Suprapubic skin (tissue), 4 donors: Measurements from ENCODE around the gene CDH13. TPM values are rescaled to one million over a fixed set of nuclear protein-coding genes. Genes with fewer than 3 reads are reported as not detected.

Source experiments
- DNase-seq, 2 donors: peaks; one replicate each; pipeline ENCODE4 v3.0.0-alpha.2; 2019; ENCODE audit warnings: low spot score in 2 of 2
- H3K27ac ChIP-seq: fragments of 200-600 bp; sonication (generic); one replicate; pipeline ENCODE4 v1.5.1; 2019
- H3K27me3 ChIP-seq: fragments of 200-600 bp; sonication (generic); one replicate; pipeline ENCODE4 v1.5.1; 2019
- H3K36me3 ChIP-seq: fragments of 200-600 bp; sonication (generic); one replicate; pipeline ENCODE4 v1.5.1; 2019
- H3K4me1 ChIP-seq: fragments of 200-600 bp; sonication (generic); one replicate; pipeline ENCODE4 v1.5.1; 2019
- H3K4me3 ChIP-seq: fragments of 200-600 bp; sonication (generic); one replicate; pipeline ENCODE4 v1.5.1; 2019; ENCODE audit warnings: mild to moderate bottlenecking
- H3K9me3 ChIP-seq: fragments of 200-600 bp; sonication (generic); one replicate; pipeline ENCODE4 v1.5.1; 2019
- EP300 ChIP-seq: sonication (generic); formaldehyde crosslinking; IDR thresholded peaks from one replicate; pipeline ENCODE4 v1.6.1; 2017; ENCODE audit warnings: antibody characterized with exemption
- POLR2A ChIP-seq, 2 donors: fragments of 450-650 bp; IDR thresholded peaks; one replicate each; pipeline ENCODE4 v1.6.1; 2017; ENCODE audit warnings: antibody characterized with exemption in 2 of 2, mild to moderate bottlenecking in 2 of 2, moderate library complexity in 2 of 2
- POLR2AphosphoS5 ChIP-seq, 3 donors: sonication (generic); formaldehyde crosslinking; IDR thresholded peaks; one replicate each; pipeline ENCODE4 v1.6.1; 2017; ENCODE audit warnings: antibody characterized with exemption in 3 of 3
- WGBS: methylation state at CpG from one replicate; pipeline ENCODE4 v1.1.5; 2018; 5-methylcytosine and 5-hydroxymethylcytosine counted together
- total RNA-seq, 4 donors: library from RNA; depleted of rRNA; stranded (reverse); fragments of >200 nt; gene quantifications; one replicate each; pipeline ENCODE4 v1.1.0, GENCODE V29; 2016
- TF ChIP-seq, protein P1 (sequence below), 2 donors: fragments of 200-600 bp in 1 of 2; fragments of 450-650 bp in 1 of 2; sonication (generic) in 1 of 2; IDR thresholded peaks; one replicate each; pipeline ENCODE4 v1.5.1; 2016 to 2019; ENCODE audit warnings: antibody characterized with exemption in 2 of 2, mild to moderate bottlenecking in 1 of 2, moderate library complexity in 1 of 2

The CDH13 gene
- total RNA-seq, 4 donors from 2014 or later, result 90.4 to 176 (median 139) TPM

DNA sequence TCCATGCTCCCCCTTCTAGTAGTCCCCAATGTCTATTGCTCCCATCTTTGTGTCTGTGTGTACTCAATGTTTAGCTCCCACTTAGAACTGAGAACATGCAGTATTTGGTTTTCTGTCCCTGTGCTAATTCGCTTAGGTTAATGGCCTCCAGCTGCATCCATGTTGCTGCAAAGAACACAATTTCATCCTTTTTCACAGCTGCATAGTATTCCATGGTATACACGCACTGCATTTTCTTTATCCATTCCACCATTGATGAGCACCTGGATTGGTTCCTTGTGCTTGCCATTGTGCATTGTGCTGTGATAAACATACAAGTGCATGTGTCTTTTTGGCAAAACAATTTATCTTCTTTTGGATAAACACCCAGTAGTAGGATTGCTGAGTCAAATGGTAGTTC lies 1104.0 kb downstream of the CDH13 start:
- H3K9me3 ChIP-seq, result no peaks in the 10 kb centered on the region
- H3K36me3 ChIP-seq, result no peaks in the 10 kb centered on the region
- H3K4me3 ChIP-seq, result no peak overlapping the region
- no peaks in the 10 kb centered on the region for H3K4me1 ChIP-seq
- 57% methylated on average over 2 of the region's 2 CpGs for WGBS
- DNase-seq, result no peak
- H3K27me3 ChIP-seq, result no peaks in the 10 kb centered on the region
- H3K27ac ChIP-seq, result no peak overlapping the region
- TF ChIP-seq POLR2A (IDR thresholded peaks at IDR 0.05) (no peak), EP300 (no peak), POLR2AphosphoS5 (IDR thresholded peaks at IDR 0.05) (no peak)
- TF ChIP-seq, protein P1, sequence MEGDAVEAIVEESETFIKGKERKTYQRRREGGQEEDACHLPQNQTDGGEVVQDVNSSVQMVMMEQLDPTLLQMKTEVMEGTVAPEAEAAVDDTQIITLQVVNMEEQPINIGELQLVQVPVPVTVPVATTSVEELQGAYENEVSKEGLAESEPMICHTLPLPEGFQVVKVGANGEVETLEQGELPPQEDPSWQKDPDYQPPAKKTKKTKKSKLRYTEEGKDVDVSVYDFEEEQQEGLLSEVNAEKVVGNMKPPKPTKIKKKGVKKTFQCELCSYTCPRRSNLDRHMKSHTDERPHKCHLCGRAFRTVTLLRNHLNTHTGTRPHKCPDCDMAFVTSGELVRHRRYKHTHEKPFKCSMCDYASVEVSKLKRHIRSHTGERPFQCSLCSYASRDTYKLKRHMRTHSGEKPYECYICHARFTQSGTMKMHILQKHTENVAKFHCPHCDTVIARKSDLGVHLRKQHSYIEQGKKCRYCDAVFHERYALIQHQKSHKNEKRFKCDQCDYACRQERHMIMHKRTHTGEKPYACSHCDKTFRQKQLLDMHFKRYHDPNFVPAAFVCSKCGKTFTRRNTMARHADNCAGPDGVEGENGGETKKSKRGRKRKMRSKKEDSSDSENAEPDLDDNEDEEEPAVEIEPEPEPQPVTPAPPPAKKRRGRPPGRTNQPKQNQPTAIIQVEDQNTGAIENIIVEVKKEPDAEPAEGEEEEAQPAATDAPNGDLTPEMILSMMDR (IDR thresholded peaks at IDR 0.05), result no peak

DNA sequence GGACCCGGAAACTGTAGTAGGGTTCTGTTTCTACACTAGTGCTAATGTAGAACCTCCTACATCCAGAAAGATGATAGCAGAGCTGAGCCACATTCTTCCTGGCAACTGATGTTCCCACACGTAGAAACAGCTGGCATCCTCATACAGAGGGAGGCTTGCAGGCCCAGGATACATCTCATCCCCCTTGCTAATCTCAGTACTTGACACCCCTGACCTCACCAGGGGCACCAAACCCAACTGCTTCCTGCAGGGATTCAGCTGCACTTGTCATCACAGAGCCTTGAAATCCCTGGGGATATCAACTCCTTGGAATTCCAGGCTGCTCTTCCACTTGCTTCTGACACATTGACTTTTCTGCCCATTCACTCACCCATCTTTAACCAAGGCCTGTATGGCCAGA lies 1105.8 kb downstream of the CDH13 start:
- WGBS, result 94% methylated on average over 2 of the region's 2 CpGs
- no peak overlapping the region for H3K4me3 ChIP-seq
- DNase-seq, result no peak
- no peaks in the 10 kb centered on the region for H3K4me1 ChIP-seq
- H3K27me3 ChIP-seq, result no peaks in the 10 kb centered on the region
- H3K27ac ChIP-seq, result no peak overlapping the region
- TF ChIP-seq POLR2A (IDR thresholded peaks at IDR 0.05) (no peak), EP300 (no peak), POLR2AphosphoS5 (IDR thresholded peaks at IDR 0.05) (no peak)
- TF ChIP-seq, protein P1 (IDR thresholded peaks at IDR 0.05), result no peak
- H3K36me3 ChIP-seq, result no peaks in the 10 kb centered on the region
- H3K9me3 ChIP-seq, result no peaks in the 10 kb centered on the region

DNA sequence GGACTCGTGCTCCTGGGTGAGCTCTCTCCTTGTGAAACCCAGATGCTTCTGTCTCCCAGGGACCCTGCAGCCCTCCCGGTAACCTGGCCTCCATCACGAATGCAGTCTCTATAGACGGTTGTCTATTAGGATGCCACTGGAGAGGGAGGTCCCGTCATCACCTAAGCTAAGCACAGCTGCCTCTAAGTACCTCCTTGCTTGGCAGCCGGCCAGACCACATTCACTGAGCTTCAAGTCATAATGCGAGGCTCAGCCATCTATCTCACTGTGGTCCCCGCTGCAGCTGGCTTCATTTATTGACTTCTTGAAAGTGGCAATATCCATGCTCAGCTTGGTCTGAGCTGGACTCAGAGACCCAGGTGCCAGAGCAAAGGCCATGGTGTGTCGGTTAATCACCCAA lies 1106.5 kb downstream of the CDH13 start:
- Histone ChIP-seq H3K4me1 (no peaks in the 10 kb centered on the region), H3K27me3 (no peaks in the 10 kb centered on the region), H3K9me3 (no peaks in the 10 kb centered on the region), H3K27ac (no peak overlapping the region), H3K36me3 (no peaks in the 10 kb centered on the region), H3K4me3 (no peak overlapping the region)
- DNase-seq, result peak in 1 of 2 donors; percentile 55
- TF ChIP-seq POLR2A (IDR thresholded peaks at IDR 0.05) (no peak), EP300 (no peak), POLR2AphosphoS5 (IDR thresholded peaks at IDR 0.05) (no peak)
- TF ChIP-seq, protein P1 (IDR thresholded peaks at IDR 0.05), result no peak
- WGBS, result 77% methylated on average over 4 of the region's 9 CpGs

DNA sequence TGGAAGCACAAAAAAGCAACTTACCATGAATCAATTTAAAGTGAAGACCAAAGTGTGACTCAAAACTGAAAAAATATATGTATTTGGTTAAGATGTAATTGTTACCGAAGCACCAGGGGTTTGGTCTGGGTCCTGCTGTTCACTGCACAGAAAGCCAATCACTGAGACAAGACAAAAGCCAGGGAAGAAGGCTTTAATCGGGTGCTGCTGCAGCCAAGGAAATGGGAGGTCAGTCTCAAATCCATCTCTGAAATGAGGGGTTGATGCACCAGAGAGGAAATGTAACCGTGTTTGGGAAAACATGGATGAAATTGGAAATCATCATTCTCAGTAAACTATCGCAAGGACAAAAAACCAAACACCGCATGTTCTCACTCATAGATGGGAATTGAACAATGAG lies 1107.4 kb downstream of the CDH13 start:
- WGBS, result 83% methylated on average over 5 of the region's 5 CpGs
- DNase-seq, result peak in 1 of 2 donors; percentile 16
- H3K36me3 ChIP-seq, result no peaks in the 10 kb centered on the region
- no peak overlapping the region for H3K4me3 ChIP-seq
- H3K27ac ChIP-seq, result no peak overlapping the region
- H3K4me1 ChIP-seq, result no peaks in the 10 kb centered on the region
- no peaks in the 10 kb centered on the region for H3K27me3 ChIP-seq
- no peaks in the 10 kb centered on the region for H3K9me3 ChIP-seq
- TF ChIP-seq EP300 (no peak), POLR2A (IDR thresholded peaks at IDR 0.05) (no peak), POLR2AphosphoS5 (IDR thresholded peaks at IDR 0.05) (no peak)
- TF ChIP-seq, protein P1 (IDR thresholded peaks at IDR 0.05), result no peak

DNA sequence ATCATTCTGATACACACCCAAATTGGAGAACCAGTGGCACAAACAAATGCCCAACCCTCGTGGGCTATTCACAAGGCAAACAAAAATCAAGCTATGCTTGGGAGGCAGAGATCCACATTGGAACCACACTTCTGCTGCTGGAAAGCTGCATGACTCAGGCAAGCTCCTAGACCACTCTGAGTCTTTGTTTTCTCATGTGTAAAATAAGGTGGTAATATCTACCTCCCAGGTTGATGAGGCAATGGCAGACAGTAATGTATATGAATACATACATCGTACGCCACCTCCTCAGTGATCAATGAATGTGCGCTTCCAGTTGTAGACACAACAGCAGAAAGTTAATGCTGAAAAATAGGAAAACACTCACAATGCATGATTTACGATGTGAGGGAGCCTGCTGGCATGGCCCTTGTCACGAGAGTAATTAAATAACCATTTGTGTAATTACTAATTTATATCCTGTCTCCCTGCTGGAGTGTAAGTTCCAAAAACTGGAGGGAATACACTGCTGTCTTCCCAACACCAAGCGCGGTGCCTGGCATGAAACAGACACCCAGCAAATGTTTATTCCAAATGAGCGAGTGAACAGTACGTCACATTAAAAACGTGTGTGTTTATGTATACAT lies 1111.1 kb downstream of the CDH13 start:
- 87% methylated on average over 11 of the region's 11 CpGs for WGBS
- Histone ChIP-seq H3K27me3 (no peaks in the 10 kb centered on the region), H3K27ac (no peak overlapping the region), H3K4me1 (no peaks in the 10 kb centered on the region), H3K9me3 (no peaks in the 10 kb centered on the region), H3K4me3 (no peak overlapping the region), H3K36me3 (no peaks in the 10 kb centered on the region)
- no peak for TF ChIP-seq POLR2AphosphoS5 (IDR thresholded peaks at IDR 0.05)
- peak in 1 of 2 donors; percentile 15 for DNase-seq
